Right cardiac atrium (tissue), 5 donors: Measurements from ENCODE around the gene STK11IP. TPM values are rescaled to one million over a fixed set of nuclear protein-coding genes. Genes with fewer than 3 reads are reported as not detected.

Source experiments
- ATAC-seq, 2 donors: fragments of 200-7000 bp; cut with Tn5 transposase; one replicate each; pipeline versions ENCODE4 v1.8.0 to v1.9.1; 2020; ENCODE audit warnings: moderate library complexity in 2 of 2, mild to moderate bottlenecking in 1 of 2
- DNase-seq, 3 donors: peaks; one replicate each; pipeline ENCODE4 v3.0.0-alpha.2; 2020
- H3K27ac ChIP-seq: one replicate; pipeline ENCODE4 v1.5.1; 2013; ENCODE audit warnings: mild to moderate bottlenecking, low read length, control low read depth, moderate library complexity
- H3K27me3 ChIP-seq: one replicate; pipeline ENCODE4 v1.6.1; 2013; ENCODE audit not compliant: control insufficient read depth, insufficient read depth
- H3K4me1 ChIP-seq: one replicate; pipeline ENCODE4 v1.6.1; 2013; ENCODE audit warnings: low read length; ENCODE audit not compliant: control insufficient read depth, insufficient read depth
- H3K4me3 ChIP-seq: one replicate; pipeline ENCODE4 v1.5.1; 2013; ENCODE audit warnings: low read length, control low read depth
- H3K9me3 ChIP-seq: one replicate; pipeline ENCODE4 v1.6.1; 2013; ENCODE audit warnings: low read length; ENCODE audit not compliant: control insufficient read depth
- WGBS: extraction: QIAGEN DNeasy Blood & Tissue Kit; methylation state at CpG from one replicate; pipeline ENCODE4 v1.1.7; 2013; 5-methylcytosine and 5-hydroxymethylcytosine counted together
- intact Hi-C, 4 donors: fragments of 100-400 bp; cut with DNase I; formaldehyde crosslinking; loops; one replicate each; pipeline versions ENCODE4 v1.11.0 to v1.14.0; 2022 to 2023
- polyA plus RNA-seq: library from polyadenylated mRNA; stranded (reverse); fragments of 200-250 nt; gene quantifications from one replicate; pipeline ENCODE4 v1.2.3, GENCODE V29; 2013
- total RNA-seq, 4 donors: library from RNA; stranded (reverse); fragmentation: NEBNext Ultra II Directional; extraction: Animal tissue kit (Norgen Biotek cat#: 25700); gene quantifications; one replicate each; pipeline ENCODE4 v1.2.1, GENCODE V29; 2021
- donor health status: healthy with polysubstance abuse.
- donor health status: DM: no; HTN: yes; CAD: no.
- donor health status: DM: no; HTN: no; CAD: no.
- donor health status: DM: no; HTN: yes; CAD: no; lungs with severe emphysema.
- donor health status: DM: yes; HTN: yes; CAD: no.

STK11IP gene
- total and polyA plus RNA-seq, 5 donors: 12.1 to 19.0 (median 14.2) TPM

DNA sequence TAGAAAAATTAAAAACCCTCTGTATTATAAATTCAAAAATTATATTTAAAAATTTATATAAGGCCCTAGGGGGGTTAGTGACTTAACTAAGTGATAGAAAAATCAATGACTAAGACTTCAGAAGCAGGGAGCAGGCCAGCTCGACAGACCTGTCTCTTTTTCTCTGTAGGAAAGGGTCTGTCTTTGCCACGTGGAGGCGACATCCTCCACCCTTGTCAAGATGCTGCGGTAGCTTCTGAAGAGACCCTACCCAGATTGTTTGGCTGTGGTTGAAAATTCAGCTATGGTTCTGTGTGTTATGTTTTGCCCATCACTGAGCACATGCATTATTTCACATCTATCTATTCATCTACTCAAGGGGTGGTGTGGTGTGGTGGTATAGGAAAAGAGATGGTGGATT lies 21.6 kb downstream of the STK11IP start:
- H3K27me3 ChIP-seq: no peaks in the 10 kb centered on the region
- no peak overlapping the region for H3K4me3 ChIP-seq
- ATAC-seq (no peak), DNase-seq (peak in 1 of 3 donors; percentile 24)
- H3K9me3 ChIP-seq: no peaks in the 10 kb centered on the region
- peaks cover 7% of the 10 kb centered on the region for H3K4me1 ChIP-seq
- no peak overlapping the region for H3K27ac ChIP-seq
- 46% methylated on average over 4 of the region's 4 CpGs for WGBS
- intact Hi-C loops: no loop called here

DNA sequence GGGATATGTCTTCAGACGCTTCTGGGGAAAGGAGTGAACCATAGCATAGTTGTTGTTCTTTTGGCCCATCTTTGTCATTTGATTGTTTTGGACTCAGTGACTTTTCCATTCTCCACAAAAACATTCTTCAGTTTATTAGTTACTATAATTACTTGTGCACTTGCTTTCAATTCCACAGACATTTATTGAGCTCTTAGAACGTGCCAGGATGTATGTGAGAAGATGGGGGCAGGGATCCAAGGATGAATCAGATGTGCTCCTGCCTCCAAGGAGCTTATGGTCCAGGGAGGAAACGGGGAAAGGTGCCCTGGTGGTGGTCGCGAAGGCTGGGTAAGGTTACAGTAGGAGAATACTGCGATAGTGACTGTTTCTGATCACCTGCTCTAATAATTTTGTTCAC lies 22.9 kb downstream of the STK11IP start:
- no peaks in the 10 kb centered on the region for H3K27me3 ChIP-seq
- DNase-seq: no peak
- H3K4me1 ChIP-seq: peaks cover 7% of the 10 kb centered on the region
- 80% methylated on average over 6 of the region's 6 CpGs for WGBS
- ATAC-seq: no peak
- H3K9me3 ChIP-seq: no peaks in the 10 kb centered on the region
- no peak overlapping the region for H3K27ac ChIP-seq
- H3K4me3 ChIP-seq: no peak overlapping the region
- intact Hi-C loops: no loop called here

DNA sequence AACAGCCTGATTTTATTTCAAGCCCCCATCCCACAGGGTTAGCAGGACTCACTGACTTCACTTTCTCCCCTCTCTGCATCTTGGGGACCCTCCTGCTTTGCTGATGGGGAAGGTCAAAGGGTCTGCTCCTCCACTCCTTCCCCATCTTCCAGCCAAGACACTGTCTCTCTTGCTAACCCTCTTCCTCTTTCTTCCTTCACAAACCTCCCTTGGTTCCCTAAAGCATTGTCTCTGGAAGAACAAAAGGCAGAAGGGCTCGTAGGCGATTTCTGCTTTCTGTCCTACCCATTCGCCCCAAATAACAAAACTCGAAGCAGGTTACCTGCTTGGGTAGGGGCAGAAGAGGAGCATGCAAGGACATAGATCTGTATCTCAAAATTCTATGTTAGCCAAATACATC lies 24.3 kb downstream of the STK11IP start:
- Histone ChIP-seq H3K27me3 (no peaks in the 10 kb centered on the region), H3K4me1 (peaks cover 2% of the 10 kb centered on the region), H3K9me3 (no peaks in the 10 kb centered on the region), H3K4me3 (no peak overlapping the region), H3K27ac (peak overlapping the region; percentile 9)
- ATAC-seq: no peak
- DNase-seq: no peak
- intact Hi-C loops: no loop called here
- 84% methylated on average over 4 of the region's 4 CpGs for WGBS

DNA sequence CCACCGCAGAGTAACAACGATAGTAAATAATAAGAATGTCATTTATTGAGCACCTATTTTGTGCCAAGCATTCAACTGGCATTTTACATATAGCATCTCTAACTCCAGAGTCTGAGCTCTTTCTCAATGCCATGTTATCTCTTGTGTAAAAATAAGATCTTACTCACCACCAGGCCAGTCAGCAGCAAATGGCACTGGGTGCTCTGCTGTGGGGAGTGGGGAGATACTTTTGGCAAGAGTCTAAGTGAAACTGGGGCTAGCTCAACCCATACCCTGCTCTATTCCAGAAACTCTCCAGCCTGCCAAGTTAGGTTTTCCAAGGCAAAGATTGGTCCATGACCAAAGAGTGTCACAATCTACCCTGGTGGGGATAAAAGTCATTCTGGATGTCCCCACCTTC lies 24.8 kb downstream of the STK11IP start:
- intact Hi-C loops: no loop called here
- Histone ChIP-seq H3K27ac (peak overlapping the region; percentile 22), H3K4me1 (peaks cover 2% of the 10 kb centered on the region), H3K27me3 (no peaks in the 10 kb centered on the region), H3K9me3 (no peaks in the 10 kb centered on the region), H3K4me3 (no peak overlapping the region)
- whole genome bisulfite sequencing: 97% methylated on average over 2 of the region's 2 CpGs
- DNase-seq: no peak
- ATAC-seq: peak in 1 of 2 donors; percentile 22

DNA sequence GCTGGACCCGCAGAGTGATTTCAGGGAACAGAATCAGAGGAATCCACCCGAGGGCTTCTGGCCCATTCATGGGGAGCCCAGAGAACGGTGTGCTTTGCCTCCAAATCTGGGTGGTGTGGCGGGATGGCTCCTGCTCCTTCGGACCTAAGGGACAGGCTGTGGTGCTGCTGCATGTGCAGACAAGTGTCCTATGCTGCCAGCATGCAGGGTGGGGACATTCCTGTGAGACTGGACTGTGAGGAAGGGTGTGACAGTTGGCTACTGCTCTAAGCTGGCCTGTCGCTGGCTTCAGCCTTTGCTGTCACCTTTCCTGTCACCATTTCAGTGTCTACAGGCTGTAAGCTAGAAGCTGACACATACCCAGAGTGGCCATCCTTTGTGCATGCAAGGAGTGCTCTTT lies 26.9 kb downstream of the STK11IP start:
- DNase-seq: peak; percentile 47 to 82 (median 78)
- intact Hi-C loops: no loop called here
- H3K27ac ChIP-seq: peak overlapping the region; percentile 73

DNA sequence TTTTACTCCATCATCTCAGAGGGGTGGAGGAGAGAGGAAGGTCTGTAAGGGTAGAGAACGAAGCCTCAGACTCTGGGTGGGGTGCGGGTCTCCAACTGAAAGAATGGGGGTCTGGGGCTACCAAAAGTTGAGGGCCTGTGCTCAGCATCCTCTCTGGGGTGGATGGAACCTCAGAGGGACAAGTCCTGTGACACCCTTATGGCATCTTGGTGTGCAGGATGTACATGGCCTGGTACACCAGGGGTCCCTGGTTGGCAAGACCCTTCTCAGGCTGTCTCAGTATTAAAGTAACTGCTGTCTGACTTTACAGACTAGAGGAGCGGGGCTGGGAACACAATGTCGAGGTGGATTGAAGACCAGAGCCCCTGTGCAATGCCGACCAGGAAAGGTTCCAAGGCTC lies 27.5 kb downstream of the STK11IP start:
- intact Hi-C loops: loop anchor here in 1 of 4 donors (5.0 kb wide), 1 partner anchor 53 kb away; the partner anchor contains the start of genes INHA and OBSL1
- no peaks in the 10 kb centered on the region for H3K9me3 ChIP-seq
- ATAC-seq (no peak), DNase-seq (no peak)
- H3K27ac ChIP-seq: peak overlapping the region; percentile 73
- H3K27me3 ChIP-seq: no peaks in the 10 kb centered on the region
- WGBS: 85% methylated on average over 5 of the region's 5 CpGs
- H3K4me1 ChIP-seq: peaks cover 2% of the 10 kb centered on the region
- no peak overlapping the region for H3K4me3 ChIP-seq

More for the DNA sequence above, 26.9 kb downstream of the STK11IP start:
- no peaks in the 10 kb centered on the region for H3K9me3 ChIP-seq
- H3K4me1 ChIP-seq: peaks cover 2% of the 10 kb centered on the region
- WGBS: 62% methylated on average over 6 of the region's 6 CpGs
- no peaks in the 10 kb centered on the region for H3K27me3 ChIP-seq
- no peak overlapping the region for H3K4me3 ChIP-seq
- peak; percentile 49 to 75 for ATAC-seq

DNA sequence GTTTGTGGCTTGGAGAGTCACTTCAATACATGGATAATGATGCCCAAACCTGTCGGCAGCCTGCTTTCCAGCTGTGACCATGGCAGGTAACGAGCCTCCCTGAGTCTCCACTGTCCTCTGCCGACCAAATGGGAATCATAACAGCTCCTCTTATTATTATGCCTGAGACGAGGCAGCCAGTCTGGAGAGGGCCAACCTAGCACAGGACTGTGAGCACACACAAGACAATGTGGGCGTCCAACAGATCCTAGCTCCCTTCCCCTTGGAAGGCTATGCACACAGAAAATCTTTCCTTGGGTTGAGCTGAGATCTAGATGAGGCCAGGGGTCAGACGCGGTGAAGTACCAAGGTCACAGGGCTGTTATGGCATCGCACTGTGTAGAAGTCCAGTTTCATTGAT lies 28.9 kb downstream of the STK11IP start:
- Histone ChIP-seq H3K4me1 (peaks cover 2% of the 10 kb centered on the region), H3K9me3 (no peaks in the 10 kb centered on the region), H3K27ac (peak overlapping the region; percentile 93), H3K4me3 (no peak overlapping the region), H3K27me3 (no peaks in the 10 kb centered on the region)
- ATAC-seq (no peak), DNase-seq (no peak)
- intact Hi-C loops: loop anchor here in 1 of 4 donors (5.0 kb wide), 1 partner anchor 54 kb away; the partner anchor contains the start of genes INHA and OBSL1
- 68% methylated on average over 8 of the region's 8 CpGs for WGBS

DNA sequence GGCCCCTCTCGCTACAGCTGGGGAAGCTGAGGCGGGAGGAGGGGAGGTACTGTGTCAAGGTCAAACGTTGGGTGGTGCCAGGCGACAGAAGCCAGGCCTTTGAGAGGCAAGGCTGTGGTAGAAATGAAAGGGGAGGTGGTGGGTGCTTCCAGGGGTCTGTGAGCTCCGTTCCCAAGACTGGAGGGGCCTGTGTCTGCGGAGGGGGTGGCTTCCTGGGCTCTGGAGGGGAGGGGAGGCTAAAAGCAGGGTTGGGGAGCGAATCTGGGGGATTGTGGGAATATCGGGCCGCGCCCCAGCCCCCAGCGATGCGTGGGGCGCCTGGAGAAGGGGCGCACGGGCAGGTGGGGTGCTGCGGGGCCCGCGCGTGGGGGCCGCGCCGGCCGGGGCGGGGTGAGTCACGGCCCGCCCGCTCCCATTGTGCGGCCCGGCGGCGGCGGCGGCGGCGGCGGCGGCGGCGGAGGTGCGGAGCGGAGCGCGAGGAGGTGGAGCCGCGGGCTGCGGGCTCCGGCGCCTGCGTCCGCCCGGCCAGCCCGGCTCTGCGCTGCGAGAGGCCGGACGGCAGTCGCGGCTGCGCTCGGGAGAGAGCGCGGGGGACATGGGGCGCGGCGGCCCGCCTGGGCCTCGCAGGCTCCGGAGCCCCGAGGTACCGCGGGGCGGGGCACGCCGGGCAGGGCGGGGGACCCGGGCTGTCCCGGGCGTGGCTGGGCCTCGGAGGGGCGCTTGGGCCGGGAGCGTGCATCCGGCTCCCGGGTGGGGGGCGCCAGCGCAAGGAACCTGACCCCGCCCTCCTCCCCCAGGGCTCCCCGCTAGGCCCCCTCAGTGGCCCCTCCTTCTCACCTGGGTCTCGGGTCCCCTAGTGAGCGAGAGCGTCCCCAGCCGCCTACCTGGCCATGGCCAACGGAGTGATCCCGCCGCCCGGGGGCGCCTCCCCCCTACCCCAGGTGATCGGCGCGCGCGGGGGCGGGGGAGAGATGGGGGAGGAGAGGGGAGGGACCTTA lies 29.7 kb downstream of the STK11IP start, which contains the start of gene SLC4A3:
Gene SLC4A3, plus strand, starts transcription at position 528 of the 998 bp plus-strand sequence. Its CDS starts 363 bp downstream, at position 891.
- Histone ChIP-seq H3K27ac (peak within 1 kb of the TSS; percentile 93), H3K4me1 (peaks cover 2% of the 10 kb centered on the region), H3K27me3 (no peaks in the 10 kb centered on the region), H3K9me3 (no peaks in the 10 kb centered on the region), H3K4me3 (peak within 1 kb of the TSS; percentile 62)
- 2% methylated on average over 103 of the region's 103 CpGs for WGBS
- peak; percentile 10 to 19 for ATAC-seq
- intact Hi-C loops: loop anchor here in 1 of 4 donors (5.0 kb wide), 1 partner anchor 55 kb away; the partner anchor contains the start of genes INHA and OBSL1
- peak; percentile 41 to 77 (median 72) for DNase-seq

DNA sequence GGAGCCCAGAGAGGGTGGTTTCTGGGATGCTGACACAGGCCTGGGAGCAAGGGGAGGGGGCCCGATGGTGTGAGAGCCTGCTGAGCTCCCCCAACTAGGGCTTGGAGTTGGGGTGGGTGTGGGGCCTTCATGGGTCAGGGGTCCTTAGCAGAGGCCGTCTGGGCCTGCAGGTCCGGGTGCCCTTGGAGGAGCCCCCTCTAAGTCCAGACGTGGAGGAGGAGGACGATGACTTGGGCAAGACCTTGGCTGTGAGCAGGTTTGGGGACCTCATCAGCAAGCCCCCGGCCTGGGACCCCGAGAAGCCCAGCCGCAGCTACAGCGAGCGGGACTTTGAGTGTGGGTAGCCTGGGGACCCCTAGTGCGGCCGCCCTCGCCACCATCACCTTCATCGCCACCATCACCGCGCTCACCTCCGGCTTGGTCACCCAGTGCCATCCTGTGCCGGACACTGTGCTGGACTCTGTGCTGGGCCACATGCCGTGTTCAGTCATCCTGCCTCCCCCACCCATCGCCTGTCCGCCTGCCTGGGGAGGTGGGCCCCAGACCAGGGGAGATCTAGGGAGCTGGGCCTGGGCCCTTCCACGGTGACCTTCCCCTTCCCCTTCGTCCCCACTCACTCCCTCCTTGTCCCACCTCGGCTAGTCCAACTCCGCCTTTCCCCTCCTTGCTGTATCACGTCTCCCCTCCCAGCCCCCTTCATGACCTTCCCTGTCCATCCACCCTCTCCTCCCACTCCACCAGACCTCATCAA lies 30.8 kb downstream of the STK11IP start:
- 70% methylated on average over 26 of the region's 26 CpGs for WGBS
- Histone ChIP-seq H3K27me3 (no peaks in the 10 kb centered on the region), H3K9me3 (no peaks in the 10 kb centered on the region), H3K27ac (peak overlapping the region; percentile 93), H3K4me3 (peak overlapping the region; percentile 62), H3K4me1 (no peaks in the 10 kb centered on the region)
- ATAC-seq: peak; percentile 0 to 7
- peak in 2 of 3 donors; percentile 62 to 63 for DNase-seq
- intact Hi-C loops: loop anchor here in 1 of 4 donors (5.0 kb wide), 1 partner anchor 56 kb away; the partner anchor contains the start of genes INHA and OBSL1

DNA sequence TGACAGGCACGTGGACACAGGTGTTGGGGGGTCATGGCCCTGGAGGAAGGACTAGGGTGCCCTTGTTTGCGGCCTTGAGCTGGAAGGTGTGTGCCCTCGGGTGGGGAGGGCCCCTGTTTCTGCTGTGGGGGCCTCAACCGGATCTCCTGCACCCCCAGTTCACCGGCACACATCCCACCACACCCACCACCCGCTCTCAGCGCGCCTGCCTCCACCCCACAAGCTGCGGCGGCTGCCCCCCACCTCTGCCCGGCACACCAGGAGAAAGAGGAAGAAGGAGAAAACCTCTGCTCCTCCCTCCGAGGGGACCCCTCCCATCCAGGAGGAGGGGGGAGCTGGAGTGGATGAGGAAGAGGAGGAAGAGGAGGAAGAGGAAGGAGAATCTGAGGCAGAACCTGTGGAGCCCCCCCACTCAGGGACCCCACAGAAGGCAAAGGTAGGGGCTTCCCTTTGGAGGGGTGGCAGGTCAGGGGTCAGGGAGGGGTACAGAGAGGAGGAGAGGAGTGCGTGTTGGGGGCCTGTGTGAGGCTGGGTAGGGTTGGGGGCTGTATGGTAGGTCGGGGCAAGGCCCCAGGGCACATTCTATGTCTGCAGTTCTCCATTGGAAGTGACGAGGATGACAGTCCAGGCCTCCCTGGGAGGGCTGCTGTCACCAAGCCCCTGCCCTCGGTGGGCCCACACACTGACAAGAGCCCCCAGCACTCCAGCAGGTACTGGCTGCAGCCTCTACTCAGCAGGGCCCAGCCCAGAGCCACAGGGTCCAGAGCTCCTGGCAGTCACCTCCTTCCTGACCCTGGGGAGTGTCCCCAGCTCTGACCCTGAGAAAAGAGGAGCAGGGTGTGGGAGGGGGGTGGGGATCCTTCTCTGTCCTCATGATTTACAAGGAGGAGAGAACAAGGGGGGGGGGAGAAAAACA lies 31.6 kb downstream of the STK11IP start:
- intact Hi-C loops: loop anchor here in 1 of 4 donors (5.0 kb wide), 1 partner anchor 57 kb away; the partner anchor contains the start of genes INHA and OBSL1

More for the DNA sequence above, 31.6 kb downstream of the STK11IP start:
- Histone ChIP-seq H3K27me3 (no peaks in the 10 kb centered on the region), H3K9me3 (no peaks in the 10 kb centered on the region), H3K4me1 (no peaks in the 10 kb centered on the region), H3K4me3 (no peak overlapping the region), H3K27ac (peak overlapping the region; percentile 93)
- ATAC-seq: no peak
- peak; percentile 22 to 62 (median 61) for DNase-seq
- 49% methylated on average over 16 of the region's 16 CpGs for WGBS
